Common myeloid progenitor, CD34-positive (primary cell): ENCODE results near the gene BZW2.
"Not testable (repeated sequence)": the region's sequence is repeated elsewhere in the genome, so short reads cannot be mapped to it uniquely, and the experiment has no call there.

Experiments used
- CTCF ChIA-PET: fragments of 350-600 bp; sonication (Branson Sonifier 250); formaldehyde crosslinking; loops from one replicate; lab custom pipeline; 2021; ENCODE audit warnings: antibody characterized with exemption; lab: Charles Lee
- POLR2A ChIA-PET: fragments of 350-600 bp; sonication (Branson Sonifier 250); formaldehyde crosslinking; loops from one replicate; lab custom pipeline; 2021; ENCODE audit warnings: antibody characterized with exemption; lab: Charles Lee
- DNase-seq, 3 donors: peaks; one replicate each; pipeline versions ENCODE4 v3.0.0 to v3.0.0-alpha.2; 2013
- H3K27ac ChIP-seq, 2 experiments: 1 replicate in 1 of 2; 2 replicates in 1 of 2; pipeline ENCODE4 v1.7.0; 2013; ENCODE audit warnings: inconsistent platforms in 2 of 2, low read length in 2 of 2, mild to moderate bottlenecking in 2 of 2, low read depth in 1 of 2, moderate library complexity in 1 of 2; ENCODE audit not compliant: severe bottlenecking in 2 of 2, insufficient read depth in 1 of 2, poor library complexity in 1 of 2
- H3K27me3 ChIP-seq, 5 experiments: replicated peaks in 2 of 5; 1 replicate in 3 of 5; 2 replicates in 2 of 5; pipeline versions ENCODE4 v1.6.1 to v1.7.0; 2013; ENCODE audit warnings: low read length in 4 of 5, mild to moderate bottlenecking in 2 of 5, moderate library complexity in 2 of 5, inconsistent platforms in 1 of 5; ENCODE audit not compliant: insufficient read depth in 5 of 5, control insufficient read depth in 4 of 5
- H3K36me3 ChIP-seq, 4 experiments: 1 replicate in 2 of 4; 2 replicates in 2 of 4; pipeline versions ENCODE4 v1.6.1 to v1.7.0; 2013; ENCODE audit warnings: low read length in 3 of 4, control low read depth in 1 of 4, mild to moderate bottlenecking in 1 of 4; ENCODE audit not compliant: control insufficient read depth in 4 of 4, insufficient read depth in 4 of 4
- H3K4me1 ChIP-seq, 4 experiments: 1 replicate in 3 of 4; 2 replicates in 1 of 4; pipeline versions ENCODE4 v1.6.1 to v1.7.1; 2013; ENCODE audit warnings: low read length in 3 of 4, mild to moderate bottlenecking in 3 of 4, control low read depth in 1 of 4, inconsistent platforms in 1 of 4, moderate library complexity in 1 of 4; ENCODE audit not compliant: control insufficient read depth in 4 of 4, insufficient read depth in 4 of 4; ENCODE audit errors: control extremely low read depth in 1 of 4
- H3K4me3 ChIP-seq, 7 experiments: 1 replicate in 4 of 7; 2 replicates in 3 of 7; pipeline versions ENCODE4 v1.5.1 to v1.7.0; 2013; ENCODE audit warnings: mild to moderate bottlenecking in 7 of 7, low read length in 6 of 7, moderate library complexity in 6 of 7, inconsistent platforms in 2 of 7, low read depth in 2 of 7, control low read depth in 1 of 7; ENCODE audit not compliant: insufficient read depth in 4 of 7, control insufficient read depth in 1 of 7; ENCODE audit errors: extremely low read depth in 1 of 7
- H3K9me3 ChIP-seq, 5 experiments: 1 replicate in 4 of 5; 2 replicates in 1 of 5; pipeline versions ENCODE4 v1.6.1 to v1.7.1; 2013; ENCODE audit warnings: low read length in 4 of 5, mild to moderate bottlenecking in 2 of 5, inconsistent platforms in 1 of 5, low read depth in 1 of 5, moderate library complexity in 1 of 5; ENCODE audit not compliant: control insufficient read depth in 4 of 5, insufficient read depth in 2 of 5; ENCODE audit errors: control extremely low read depth in 1 of 5
- WGBS: methylation state at CpG from one replicate; pipeline ENCODE4 v1.1.5; 2013; ENCODE audit not compliant: insufficient coverage; 5-methylcytosine and 5-hydroxymethylcytosine counted together

Gene BZW2

DNA sequence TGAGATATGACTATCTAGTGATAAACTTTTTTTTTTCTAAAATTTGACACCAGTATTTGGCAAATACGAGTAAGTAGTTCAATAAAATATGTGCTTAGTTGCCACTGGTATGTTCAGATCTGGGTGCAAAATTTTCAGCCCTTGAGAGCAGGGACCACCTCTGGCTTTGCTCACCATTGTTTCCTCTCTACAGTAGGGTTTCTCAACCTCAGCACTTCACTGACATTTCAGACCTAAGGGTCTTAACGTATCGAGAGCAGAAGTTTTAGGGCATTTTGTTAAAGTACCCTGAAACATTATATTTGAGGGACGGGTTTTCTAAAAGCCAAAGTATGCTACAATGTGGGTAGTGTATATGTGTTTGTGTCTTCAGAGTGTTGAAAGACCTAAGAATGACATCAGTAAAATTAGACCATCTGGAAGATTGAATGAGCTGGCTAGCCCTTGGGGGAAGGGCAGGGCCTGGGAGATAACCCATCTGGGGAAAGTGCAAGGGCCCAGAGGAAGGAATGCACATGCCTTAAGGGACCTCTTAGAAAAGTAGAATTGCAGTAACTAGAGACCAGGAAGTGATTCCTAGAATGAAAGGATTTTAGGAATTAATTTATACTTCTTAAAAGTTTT is 11.8 kb downstream of the BZW2 start:
- peak in 2 of 3 donors; percentile 43 to 52 for DNase-seq
- POLR2A ChIA-PET, result no interaction called here
- H3K27ac ChIP-seq, result no peak overlapping the region

DNA sequence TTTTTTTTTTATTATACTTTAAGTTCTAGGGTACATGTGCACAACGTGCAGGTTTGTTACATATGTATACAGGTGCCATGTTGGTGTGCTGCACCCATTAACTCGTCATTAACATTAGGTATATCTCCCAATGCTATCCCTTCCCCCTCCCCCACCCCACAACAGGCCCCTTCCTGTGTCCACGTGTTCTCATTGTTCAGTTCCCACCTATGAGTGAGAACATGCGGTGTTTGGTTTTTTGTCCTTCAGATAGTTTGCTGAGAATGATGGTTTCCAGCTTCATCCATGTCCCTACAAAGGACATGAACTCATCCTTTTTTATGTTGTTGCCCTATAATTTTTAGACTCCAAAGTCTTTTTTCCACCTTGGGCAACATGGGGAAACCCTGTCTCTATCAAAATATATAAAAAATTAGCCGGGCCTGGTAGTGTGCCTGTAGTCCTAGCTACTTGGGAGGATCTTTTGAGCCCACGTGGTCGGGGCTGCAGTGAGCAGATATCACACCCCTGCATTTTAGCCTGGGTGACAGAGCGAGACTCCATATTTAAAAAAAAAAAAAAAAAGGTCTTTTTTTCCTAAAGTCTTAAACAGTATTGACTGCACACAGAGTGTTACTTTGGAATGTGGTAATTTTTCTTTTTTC is 14.0 kb downstream of the BZW2 start:
- CTCF ChIA-PET, result interaction anchor here (0.7 kb wide), 1 partner anchor 1487 kb away, joined by 3 read pairs; no protein-coding TSS in a partner anchor
- DNase-seq, POLR2A ChIA-PET, H3K36me3 ChIP-seq, H3K27me3 ChIP-seq, H3K4me3 ChIP-seq, H3K9me3 ChIP-seq, H3K27ac ChIP-seq: not testable (repeated sequence)
- WGBS, result 20% methylated on average over 1 of the region's 8 CpGs
- H3K4me1 ChIP-seq, result peaks cover 10 to 42% (median 24%) of the 10 kb centered on the region in 4 experiments

More for the DNA sequence above, 11.8 kb downstream of the BZW2 start:
- WGBS, result 100% methylated on average over 1 of the region's 4 CpGs
- H3K36me3 ChIP-seq, result peaks cover 0 to 7% (median 0%) of the 10 kb centered on the region in 4 experiments
- H3K27me3 ChIP-seq, result no peaks in the 10 kb centered on the region
- no peak overlapping the region for H3K4me3 ChIP-seq
- peaks cover 10 to 55% (median 30%) of the 10 kb centered on the region in 4 experiments for H3K4me1 ChIP-seq
- no peaks in the 10 kb centered on the region for H3K9me3 ChIP-seq
- CTCF ChIA-PET, result interaction anchor here (0.8 to 1.1 kb wide), 4 partner anchors 8 to 12 kb away, joined by 3 to 4 read pairs (median 3); partner anchors contain the start of genes ANKMY2 and BZW2

DNA sequence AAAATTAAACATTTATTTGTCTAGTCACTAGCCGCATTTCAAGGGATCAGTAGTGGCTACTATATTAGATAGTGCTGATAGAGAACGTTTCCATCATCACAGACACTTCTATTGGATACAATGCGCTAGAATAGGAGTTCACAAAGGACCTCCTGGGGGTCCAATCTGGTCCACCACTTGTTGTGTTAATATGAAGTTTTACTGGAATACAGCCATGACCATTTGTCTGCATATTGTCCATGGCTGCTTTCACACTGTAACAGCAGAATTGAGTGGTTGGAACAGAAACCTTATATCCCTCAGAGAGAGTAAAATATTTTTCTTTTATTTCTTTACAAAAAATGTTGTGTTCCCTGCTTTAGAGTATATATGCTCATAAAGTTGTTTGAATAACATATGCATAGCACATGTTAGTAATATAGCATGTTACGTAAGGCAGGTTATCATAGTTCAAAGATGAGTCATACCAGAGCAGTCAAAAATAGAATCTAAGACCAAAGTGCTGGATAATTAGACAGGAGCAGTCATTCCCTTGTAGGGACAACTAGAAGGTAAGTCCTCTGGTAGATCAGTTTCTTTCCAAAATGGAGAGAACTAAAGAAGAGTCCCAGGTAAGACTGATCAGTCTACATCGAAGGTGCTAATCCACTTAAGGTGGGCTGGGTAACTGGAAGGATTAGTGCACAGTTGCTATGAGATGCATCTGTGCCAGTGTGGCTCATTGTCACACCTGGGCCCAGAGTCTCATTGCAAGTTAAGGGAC is 14.9 kb downstream of the BZW2 start:
- POLR2A ChIA-PET, result no interaction called here
- H3K4me1 ChIP-seq, result peaks cover 10 to 38% (median 24%) of the 10 kb centered on the region in 4 experiments
- no peaks in the 10 kb centered on the region for H3K9me3 ChIP-seq
- CTCF ChIA-PET, result no interaction called here
- H3K4me3 ChIP-seq, result no peak overlapping the region
- no peaks in the 10 kb centered on the region for H3K27me3 ChIP-seq
- 93% methylated on average over 3 of the region's 5 CpGs for WGBS
- peaks cover 0 to 16% (median 5%) of the 10 kb centered on the region in 4 experiments for H3K36me3 ChIP-seq
- H3K27ac ChIP-seq, result peak overlapping the region in 1 of 2 experiments; percentile 46
- DNase-seq, result peak in 2 of 3 donors; percentile 56 to 73

DNA sequence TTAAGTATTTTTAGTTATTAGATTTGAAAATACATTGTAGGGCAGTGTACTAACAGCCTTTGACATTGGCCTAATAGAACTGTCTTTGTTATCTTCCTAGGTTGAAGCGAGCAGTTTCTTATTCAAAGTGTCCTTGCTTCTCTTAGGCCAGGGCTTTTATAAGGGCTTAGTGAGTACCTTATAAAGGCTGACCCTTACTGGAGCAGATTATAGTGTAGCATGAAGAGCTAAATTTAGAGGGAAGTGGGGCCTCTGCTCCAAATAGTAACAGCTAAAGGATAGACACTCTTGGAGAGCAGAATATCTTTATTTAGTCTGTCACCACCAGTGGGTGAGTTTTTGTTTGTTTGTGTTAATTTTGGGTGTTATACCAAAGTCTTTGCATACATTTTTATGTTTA is 15.9 kb downstream of the BZW2 start:
- peak overlapping the region in 1 of 2 experiments; percentile 46 for H3K27ac ChIP-seq
- DNase-seq, result no peak
- CTCF ChIA-PET, result interaction anchor here (1.0 kb wide), 1 partner anchor 13 kb away, joined by 3 read pairs; no protein-coding TSS in a partner anchor
- H3K4me1 ChIP-seq, result peaks cover 6 to 31% (median 19%) of the 10 kb centered on the region in 4 experiments
- POLR2A ChIA-PET, result no interaction called here
- H3K4me3 ChIP-seq, result no peak overlapping the region
- H3K36me3 ChIP-seq, result peaks cover 0 to 17% (median 8%) of the 10 kb centered on the region in 4 experiments
- no peaks in the 10 kb centered on the region for H3K9me3 ChIP-seq
- H3K27me3 ChIP-seq, result no peaks in the 10 kb centered on the region
- 100% methylated on average over 1 of the region's 1 CpG for WGBS

DNA sequence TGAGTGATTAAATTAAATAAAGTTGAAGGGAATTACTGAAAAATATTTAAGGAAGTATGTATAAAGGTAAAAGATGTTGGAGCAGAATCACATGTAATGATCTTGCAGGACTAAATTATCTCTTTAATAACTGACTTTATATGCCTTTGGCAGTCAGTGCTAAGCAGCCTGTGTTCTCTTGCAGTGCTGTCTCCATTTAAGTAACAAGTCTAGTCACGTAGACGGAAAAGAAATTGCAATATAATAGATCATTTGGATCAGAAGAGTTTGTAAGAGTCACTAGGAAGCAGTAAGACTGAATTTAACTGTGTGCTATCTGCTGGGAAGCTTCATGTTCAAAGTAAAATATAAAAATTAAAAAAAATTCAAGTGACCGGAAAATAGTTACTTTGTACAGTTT is 21.4 kb downstream of the BZW2 start:
- H3K27ac ChIP-seq, result no peak overlapping the region
- no CpG with 5 or more reads among the region's 3 CpGs for WGBS
- H3K4me1 ChIP-seq, result peaks cover 0 to 15% (median 6%) of the 10 kb centered on the region in 4 experiments
- peaks cover 12 to 56% (median 32%) of the 10 kb centered on the region in 4 experiments for H3K36me3 ChIP-seq
- CTCF ChIA-PET, result interaction anchor here (0.9 to 2.0 kb wide), 5 partner anchors 9 to 72 kb away, joined by 3 to 4 read pairs (median 3); no protein-coding TSS in a partner anchor
- peaks cover 0 to 3% (median 0%) of the 10 kb centered on the region in 5 experiments for H3K9me3 ChIP-seq
- DNase-seq, result no peak
- POLR2A ChIA-PET, result no interaction called here
- no peak overlapping the region for H3K4me3 ChIP-seq
- no peaks in the 10 kb centered on the region for H3K27me3 ChIP-seq

DNA sequence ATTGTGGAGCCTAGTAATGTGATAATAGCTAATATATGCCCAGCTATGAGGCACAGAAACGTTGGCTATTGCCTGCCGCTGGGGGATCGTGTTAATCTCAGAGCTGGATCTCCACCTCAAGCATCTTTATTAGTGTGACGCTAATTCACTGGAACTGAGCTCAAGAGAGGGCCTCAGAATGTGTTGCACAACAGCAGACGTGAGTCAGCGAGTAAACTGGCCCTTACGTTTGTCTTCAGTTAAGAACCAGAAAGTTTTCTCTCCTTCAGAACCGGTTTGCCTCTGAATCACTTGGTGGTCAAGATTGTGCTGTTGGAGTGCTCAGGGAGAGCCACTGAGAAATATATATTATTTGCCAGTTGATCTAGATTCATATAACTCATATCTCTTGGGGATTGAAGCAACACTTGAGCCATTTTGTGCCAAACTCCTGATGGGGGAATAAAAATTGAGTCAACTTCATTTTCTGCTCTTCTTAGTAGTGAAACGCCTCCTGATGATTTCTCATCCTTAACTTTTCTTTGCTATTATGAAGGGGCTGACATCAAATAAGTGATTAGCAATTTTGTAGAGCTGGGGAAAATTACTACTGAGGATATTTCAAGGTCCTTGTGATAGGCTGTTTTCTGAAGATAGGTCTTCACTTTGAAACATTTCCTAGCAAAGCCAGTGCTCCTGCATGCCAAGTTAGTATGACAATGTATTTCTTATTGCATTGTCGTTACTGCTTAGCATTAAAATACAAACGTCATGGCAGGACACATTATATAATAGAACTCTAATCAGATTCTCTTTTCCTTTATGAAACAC is 22.3 kb downstream of the BZW2 start:
- CTCF ChIA-PET, result interaction anchor here (0.9 to 2.0 kb wide), 4 partner anchors 10 to 23 kb away, joined by 3 to 4 read pairs (median 4); no protein-coding TSS in a partner anchor
- 84% methylated on average over 8 of the region's 11 CpGs for WGBS

More for the DNA sequence above, 22.3 kb downstream of the BZW2 start:
- DNase-seq, result peak in 2 of 3 donors; percentile 59 to 63
- POLR2A ChIA-PET, result no interaction called here
- Histone ChIP-seq H3K27me3 (no peaks in the 10 kb centered on the region), H3K9me3 (peaks cover 0 to 3% (median 0%) of the 10 kb centered on the region in 5 experiments), H3K36me3 (peaks cover 15 to 60% (median 36%) of the 10 kb centered on the region in 4 experiments), H3K4me1 (peaks cover 0 to 11% (median 3%) of the 10 kb centered on the region in 4 experiments), H3K27ac (peak overlapping the region in 1 of 2 experiments; percentile 25), H3K4me3 (no peak overlapping the region)
